Natural killer cell (primary cell): ENCODE results near the gene MYLK3. TPM values are rescaled to one million over a fixed set of nuclear protein-coding genes. Genes with fewer than 3 reads are reported as not detected.

Experiments
- ATAC-seq, 3 donors: fragments of 150-1000 bp in 2 of 3; fragments of 200-7000 bp in 1 of 3; cut with Tn5 transposase; 1 replicate in 1 of 3; 2 replicates in 2 of 3; pipeline ENCODE4 v1.10.0; 2021; ENCODE audit warnings: mild to moderate bottlenecking in 2 of 3, moderate library complexity in 2 of 3
- DNase-seq, 2 donors: peaks; one replicate each; pipeline versions ENCODE4 v3.0.0 to v3.0.0-alpha.2; 2013 to 2021; ENCODE audit warnings: mixed read lengths in 1 of 2
- H3K27ac ChIP-seq: one replicate; pipeline ENCODE4 v1.5.1; 2013; ENCODE audit warnings: mild to moderate bottlenecking, low read length
- H3K27me3 ChIP-seq: one replicate; pipeline ENCODE4 v1.6.1; 2013; ENCODE audit warnings: low read length; ENCODE audit not compliant: control insufficient read depth, insufficient read depth
- H3K36me3 ChIP-seq: one replicate; pipeline ENCODE4 v1.6.1; 2013; ENCODE audit warnings: low read length; ENCODE audit not compliant: control insufficient read depth, insufficient read depth
- H3K4me1 ChIP-seq: one replicate; pipeline ENCODE4 v1.6.1; 2013; ENCODE audit warnings: low read length; ENCODE audit not compliant: control insufficient read depth, insufficient read depth
- H3K4me3 ChIP-seq: one replicate; pipeline ENCODE4 v1.5.1; 2013; ENCODE audit warnings: low read length
- H3K9me3 ChIP-seq: one replicate; pipeline ENCODE4 v1.6.1; 2013; ENCODE audit warnings: low read length; ENCODE audit not compliant: control insufficient read depth, insufficient read depth
- H3K27ac Mint-ChIP-seq, 2 donors: one replicate each; pipeline ENCODE4 v1.8.0; 2022; ENCODE audit warnings: mild to moderate bottlenecking in 2 of 2, mixed read lengths in 2 of 2, moderate library complexity in 1 of 2
- H3K27me3 Mint-ChIP-seq, 2 donors: one replicate each; pipeline ENCODE4 v1.8.0; 2022; ENCODE audit warnings: low read depth in 2 of 2, mixed read lengths in 2 of 2
- H3K36me3 Mint-ChIP-seq: one replicate; pipeline ENCODE4 v1.8.0; 2022; ENCODE audit warnings: mixed read lengths
- H3K4me1 Mint-ChIP-seq, 2 donors: one replicate each; pipeline ENCODE4 v1.8.0; 2022; ENCODE audit warnings: mixed read lengths in 2 of 2
- H3K4me3 Mint-ChIP-seq: one replicate; pipeline ENCODE4 v1.8.0; 2022; ENCODE audit warnings: mild to moderate bottlenecking, moderate library complexity, mixed read lengths
- H3K9me3 Mint-ChIP-seq, 2 donors: one replicate each; pipeline ENCODE4 v1.8.0; 2022; ENCODE audit warnings: mixed read lengths in 2 of 2
- WGBS: methylation state at CpG from one replicate; pipeline ENCODE4 v1.1.7; 2013; ENCODE audit warnings: missing lambda C conversion rate; ENCODE audit not compliant: insufficient coverage; 5-methylcytosine and 5-hydroxymethylcytosine counted together
- intact Hi-C: fragments of 100-400 bp; cut with micrococcal nuclease; formaldehyde crosslinking; loops from one replicate; pipeline ENCODE4 v1.14.2; 2022
- total RNA-seq, 4 donors: library from RNA; stranded (reverse); fragments of 120-200 nt in 1 of 4; gene quantifications; one replicate each; pipeline versions ENCODE4 v1.2.3 to v1.2.4, GENCODE V29; 2013 to 2022
- TF ChIP-seq, protein P1 (sequence below): fragments of 200-600 bp; IDR thresholded peaks from one replicate; pipeline ENCODE4 v1.8.0; 2022; ENCODE audit warnings: antibody characterized with exemption

MYLK3 gene
- total RNA-seq, 3 donors from 2014 or later (not counting 1 experiment from before 2014, with no cell fraction given): 0.42 to 0.73 TPM; not detected in 1

GRCh38 chr16:46730801-46731690, 17.1 kb downstream of the MYLK3 start:
- Mint-ChIP-seq H3K36me3 (no peaks in the 10 kb centered on the region), H3K4me3 (no peak overlapping the region), H3K27ac (no peak overlapping the region), H3K9me3 (no peaks in the 10 kb centered on the region), H3K27me3 (no peaks in the 10 kb centered on the region), H3K4me1 (no peaks in the 10 kb centered on the region)
- TF ChIP-seq, protein P1, sequence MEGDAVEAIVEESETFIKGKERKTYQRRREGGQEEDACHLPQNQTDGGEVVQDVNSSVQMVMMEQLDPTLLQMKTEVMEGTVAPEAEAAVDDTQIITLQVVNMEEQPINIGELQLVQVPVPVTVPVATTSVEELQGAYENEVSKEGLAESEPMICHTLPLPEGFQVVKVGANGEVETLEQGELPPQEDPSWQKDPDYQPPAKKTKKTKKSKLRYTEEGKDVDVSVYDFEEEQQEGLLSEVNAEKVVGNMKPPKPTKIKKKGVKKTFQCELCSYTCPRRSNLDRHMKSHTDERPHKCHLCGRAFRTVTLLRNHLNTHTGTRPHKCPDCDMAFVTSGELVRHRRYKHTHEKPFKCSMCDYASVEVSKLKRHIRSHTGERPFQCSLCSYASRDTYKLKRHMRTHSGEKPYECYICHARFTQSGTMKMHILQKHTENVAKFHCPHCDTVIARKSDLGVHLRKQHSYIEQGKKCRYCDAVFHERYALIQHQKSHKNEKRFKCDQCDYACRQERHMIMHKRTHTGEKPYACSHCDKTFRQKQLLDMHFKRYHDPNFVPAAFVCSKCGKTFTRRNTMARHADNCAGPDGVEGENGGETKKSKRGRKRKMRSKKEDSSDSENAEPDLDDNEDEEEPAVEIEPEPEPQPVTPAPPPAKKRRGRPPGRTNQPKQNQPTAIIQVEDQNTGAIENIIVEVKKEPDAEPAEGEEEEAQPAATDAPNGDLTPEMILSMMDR: no peak
- Histone ChIP-seq H3K27me3 (no peaks in the 10 kb centered on the region), H3K4me3 (no peak overlapping the region), H3K36me3 (no peaks in the 10 kb centered on the region), H3K27ac (no peak overlapping the region), H3K9me3 (no peaks in the 10 kb centered on the region), H3K4me1 (no peaks in the 10 kb centered on the region)
- no peak for ATAC-seq
- no peak for DNase-seq
- intact Hi-C loops: no loop called here
- 89% methylated on average over 16 of the region's 17 CpGs for WGBS

GRCh38 chr16:46730126-46730525, 18.0 kb downstream of the MYLK3 start:
- Histone ChIP-seq H3K36me3 (no peaks in the 10 kb centered on the region), H3K27ac (no peak overlapping the region), H3K27me3 (no peaks in the 10 kb centered on the region), H3K4me1 (no peaks in the 10 kb centered on the region), H3K9me3 (no peaks in the 10 kb centered on the region), H3K4me3 (no peak overlapping the region)
- Mint-ChIP-seq H3K9me3 (no peaks in the 10 kb centered on the region), H3K27me3 (no peaks in the 10 kb centered on the region), H3K4me1 (no peaks in the 10 kb centered on the region), H3K27ac (no peak overlapping the region), H3K36me3 (no peaks in the 10 kb centered on the region), H3K4me3 (no peak overlapping the region)
- intact Hi-C loops: no loop called here
- WGBS: 89% methylated on average over 8 of the region's 8 CpGs
- ATAC-seq: no peak
- DNase-seq: no peak
- TF ChIP-seq, protein P1: no peak

DNA sequence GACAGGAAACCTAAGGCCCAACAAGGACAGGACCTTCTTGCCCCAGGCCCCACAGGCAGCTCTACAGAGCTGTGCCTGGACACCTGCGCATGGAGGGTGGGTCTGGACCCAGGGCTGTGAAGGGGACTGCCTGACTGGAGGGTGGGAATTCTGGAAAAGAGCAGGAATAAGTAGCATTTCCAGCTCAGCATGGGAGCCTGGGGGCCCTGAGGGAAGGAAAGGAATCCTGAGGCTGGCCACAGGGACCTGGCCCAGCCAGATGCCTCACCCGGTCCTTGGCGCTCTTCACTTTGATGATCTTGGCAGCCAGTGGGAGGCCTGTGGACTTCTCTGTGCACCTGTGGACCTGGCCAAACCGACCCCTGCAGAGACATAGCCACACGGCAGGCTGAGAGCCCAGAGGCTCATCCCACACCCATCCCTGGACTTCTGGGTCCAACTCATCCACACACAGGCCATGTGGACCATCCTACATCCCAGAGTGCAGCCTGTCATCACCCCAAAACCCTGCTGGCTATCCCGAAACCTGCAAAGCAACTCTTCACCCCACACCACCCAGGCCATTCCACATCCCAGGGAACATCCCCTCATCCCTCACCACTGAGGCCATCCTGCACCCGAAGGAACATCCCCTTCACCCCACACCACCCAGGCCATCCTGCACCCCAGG, 18.7 kb downstream of the MYLK3 start:
- no peak overlapping the region for H3K4me3 ChIP-seq
- no peaks in the 10 kb centered on the region for H3K9me3 Mint-ChIP-seq
- no peaks in the 10 kb centered on the region for H3K4me1 ChIP-seq
- no peaks in the 10 kb centered on the region for H3K27me3 ChIP-seq
- no peaks in the 10 kb centered on the region for H3K27me3 Mint-ChIP-seq
- H3K27ac Mint-ChIP-seq: no peak overlapping the region
- DNase-seq: no peak
- no peak for ATAC-seq
- H3K4me1 Mint-ChIP-seq: no peaks in the 10 kb centered on the region
- H3K27ac ChIP-seq: no peak overlapping the region
- intact Hi-C loops: no loop called here
- no peaks in the 10 kb centered on the region for H3K36me3 ChIP-seq
- TF ChIP-seq, protein P1: no peak
- H3K36me3 Mint-ChIP-seq: no peaks in the 10 kb centered on the region
- 90% methylated on average over 7 of the region's 7 CpGs for WGBS
- no peaks in the 10 kb centered on the region for H3K9me3 ChIP-seq
- H3K4me3 Mint-ChIP-seq: no peak overlapping the region
